Neural progenitor cell (in vitro differentiated cells): ENCODE data around the gene MS4A4A.

Experiments used
- CTCF ChIP-seq: fragments of 200-600 bp; sonication (generic); IDR thresholded peaks from 2 replicates; pipeline ENCODE4 v1.5.1; 2017; ENCODE audit warnings: antibody characterized with exemption, mild to moderate bottlenecking
- EZH2 ChIP-seq: fragments of 200-600 bp; sonication (generic); IDR thresholded peaks from 2 replicates; pipeline ENCODE4 v1.6.1; 2017; ENCODE audit warnings: antibody characterized with exemption, mild to moderate bottlenecking, moderate library complexity

DNA sequence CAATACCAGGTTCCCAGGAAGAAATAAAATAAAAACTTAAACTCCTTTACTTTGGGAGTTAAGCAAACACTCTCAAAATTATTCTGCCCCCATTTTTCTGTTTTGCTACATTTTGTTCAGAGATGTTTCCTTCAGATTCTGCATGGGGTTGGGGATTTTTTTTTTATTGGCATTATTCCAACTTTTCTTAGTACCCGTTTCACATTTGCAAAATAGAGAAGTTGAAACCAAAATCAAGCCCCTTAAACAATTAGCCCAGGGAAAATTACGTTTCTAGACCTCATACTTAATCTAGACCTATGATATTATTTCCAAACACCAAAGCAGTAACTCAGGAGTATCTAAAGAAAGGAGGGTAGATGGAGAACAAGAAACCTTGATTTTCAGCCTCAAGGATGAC, 77.3 kb downstream of the MS4A4A start:
- TF ChIP-seq CTCF, result no peak
- no peak for TF ChIP-seq EZH2
